ENCODE data around the gene LPP. TPM values are rescaled to one million over a fixed set of nuclear protein-coding genes. Genes with fewer than 3 reads are reported as not detected.

Gene LPP
- total RNA-seq, 1 donor, result 77.4 TPM

- no peaks in the 10 kb centered on the region for H3K27me3 ChIP-seq (ENCODE audit: insufficient read depth, low read length)
- H4K20me1 ChIP-seq (ENCODE audit: insufficient read depth, low read length), result peaks cover 2% of the 10 kb centered on the region
- no peak for DNase-seq (ENCODE audit: insufficient read length, low spot score, missing footprints)
- H3K9me3 ChIP-seq (ENCODE audit: low read depth, low read length), result no peaks in the 10 kb centered on the region
- peak overlapping the region; percentile 26 for H3K4me2 ChIP-seq (ENCODE audit: insufficient read depth, low read length)
- no peak overlapping the region for H3K4me3 ChIP-seq (ENCODE audit: insufficient read depth, low read length)
- H3K27ac ChIP-seq (ENCODE audit: low read depth, low read length), result peak overlapping the region; percentile 46
- peaks cover 16% of the 10 kb centered on the region for H3K4me1 ChIP-seq (ENCODE audit: insufficient read depth, low read length)
- H3K79me2 ChIP-seq (ENCODE audit: insufficient read depth, low read length), result peaks cover 3% of the 10 kb centered on the region
- TF ChIP-seq CTCF (IDR thresholded peaks at IDR 0.05; ENCODE audit: extremely low read depth, low read depth, low read length), result no peak
- no peak overlapping the region for H2AFZ ChIP-seq (ENCODE audit: low read length)
- H3K36me3 ChIP-seq (ENCODE audit: insufficient read depth, low read length), result peaks cover 7% of the 10 kb centered on the region
Measured at GRCh38 chr3:188861842-188862744, 708.1 kb downstream of the LPP start.

GRCh38 chr3:188863999-188864406 lies 710.0 kb downstream of the LPP start:
- TF ChIP-seq CTCF (IDR thresholded peaks at IDR 0.05; ENCODE audit: extremely low read depth, low read depth, low read length), result no peak
- no peak overlapping the region for H3K4me3 ChIP-seq (ENCODE audit: insufficient read depth, low read length)
- no peaks in the 10 kb centered on the region for H3K27me3 ChIP-seq (ENCODE audit: insufficient read depth, low read length)
- peak overlapping the region; percentile 9 for H3K27ac ChIP-seq (ENCODE audit: low read depth, low read length)
- H3K9me3 ChIP-seq (ENCODE audit: low read depth, low read length), result no peaks in the 10 kb centered on the region
- no peak overlapping the region for H2AFZ ChIP-seq (ENCODE audit: low read length)
- no peak overlapping the region for H3K4me2 ChIP-seq (ENCODE audit: insufficient read depth, low read length)
- peak; percentile 74 for DNase-seq (ENCODE audit: insufficient read length, low spot score, missing footprints)
- H4K20me1 ChIP-seq (ENCODE audit: insufficient read depth, low read length), result peaks cover 2% of the 10 kb centered on the region
- H3K4me1 ChIP-seq (ENCODE audit: insufficient read depth, low read length), result peaks cover 16% of the 10 kb centered on the region
- H3K36me3 ChIP-seq (ENCODE audit: insufficient read depth, low read length), result peaks cover 7% of the 10 kb centered on the region
- peaks cover 3% of the 10 kb centered on the region for H3K79me2 ChIP-seq (ENCODE audit: insufficient read depth, low read length)

DNA sequence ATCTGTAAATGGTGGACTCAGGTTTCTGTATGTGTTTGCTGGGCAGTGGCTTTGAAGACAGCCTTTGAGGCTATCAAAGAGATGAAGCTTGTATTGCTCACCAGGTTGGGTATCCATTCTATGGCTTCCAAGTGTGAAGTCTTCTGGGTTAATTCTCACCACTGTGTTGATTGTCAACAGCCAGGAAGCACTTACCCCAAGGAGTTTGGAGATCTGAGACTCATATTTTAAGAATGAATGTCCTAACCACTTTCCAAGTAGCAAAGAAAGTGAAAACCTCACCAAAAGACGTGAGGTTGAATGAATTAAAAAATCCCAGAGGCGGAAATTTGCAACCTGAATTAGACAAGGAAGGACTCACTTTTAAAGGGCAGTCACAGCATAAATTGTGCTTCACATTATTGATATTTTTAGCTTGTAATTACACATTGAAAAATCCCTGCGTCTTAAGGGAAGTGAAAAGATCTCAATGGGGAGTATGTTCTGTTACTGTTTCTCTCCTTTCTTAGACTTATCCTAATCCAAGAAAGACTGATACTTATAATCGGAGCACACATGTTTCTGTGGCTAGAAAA lies 713.8 kb downstream of the LPP start:
- Histone ChIP-seq H3K4me1 (ENCODE audit: insufficient read depth, low read length) (peaks cover 8% of the 10 kb centered on the region), H3K4me3 (ENCODE audit: insufficient read depth, low read length) (no peak overlapping the region), H3K27me3 (ENCODE audit: insufficient read depth, low read length) (no peaks in the 10 kb centered on the region), H4K20me1 (ENCODE audit: insufficient read depth, low read length) (peaks cover 3% of the 10 kb centered on the region), H2AFZ (ENCODE audit: low read length) (no peak overlapping the region), H3K9me3 (ENCODE audit: low read depth, low read length) (no peaks in the 10 kb centered on the region), H3K4me2 (ENCODE audit: insufficient read depth, low read length) (no peak overlapping the region), H3K27ac (ENCODE audit: low read depth, low read length) (no peak overlapping the region), H3K36me3 (ENCODE audit: insufficient read depth, low read length) (peaks cover 13% of the 10 kb centered on the region), H3K79me2 (ENCODE audit: insufficient read depth, low read length) (no peaks in the 10 kb centered on the region)
- no peak for TF ChIP-seq CTCF (IDR thresholded peaks at IDR 0.05; ENCODE audit: extremely low read depth, low read depth, low read length)
- DNase-seq (ENCODE audit: insufficient read length, low spot score, missing footprints), result no peak

GRCh38 chr3:188868803-188869202 lies 714.8 kb downstream of the LPP start:
- Histone ChIP-seq H3K4me3 (ENCODE audit: insufficient read depth, low read length) (no peak overlapping the region), H3K27me3 (ENCODE audit: insufficient read depth, low read length) (no peaks in the 10 kb centered on the region), H3K4me2 (ENCODE audit: insufficient read depth, low read length) (no peak overlapping the region), H4K20me1 (ENCODE audit: insufficient read depth, low read length) (peaks cover 3% of the 10 kb centered on the region), H2AFZ (ENCODE audit: low read length) (no peak overlapping the region), H3K9me3 (ENCODE audit: low read depth, low read length) (no peaks in the 10 kb centered on the region), H3K27ac (ENCODE audit: low read depth, low read length) (no peak overlapping the region), H3K36me3 (ENCODE audit: insufficient read depth, low read length) (peaks cover 23% of the 10 kb centered on the region), H3K79me2 (ENCODE audit: insufficient read depth, low read length) (no peaks in the 10 kb centered on the region), H3K4me1 (ENCODE audit: insufficient read depth, low read length) (peaks cover 3% of the 10 kb centered on the region)
- no peak for DNase-seq (ENCODE audit: insufficient read length, low spot score, missing footprints)
- no peak for TF ChIP-seq CTCF (IDR thresholded peaks at IDR 0.05; ENCODE audit: extremely low read depth, low read depth, low read length)
